ENCODE measurements around the gene CRY2. TPM values are rescaled to one million over a fixed set of nuclear protein-coding genes. Genes with fewer than 3 reads are reported as not detected.

CRY2 gene
- total RNA-seq, 1 experiment from 2014 or later = 6.5 TPM

DNA sequence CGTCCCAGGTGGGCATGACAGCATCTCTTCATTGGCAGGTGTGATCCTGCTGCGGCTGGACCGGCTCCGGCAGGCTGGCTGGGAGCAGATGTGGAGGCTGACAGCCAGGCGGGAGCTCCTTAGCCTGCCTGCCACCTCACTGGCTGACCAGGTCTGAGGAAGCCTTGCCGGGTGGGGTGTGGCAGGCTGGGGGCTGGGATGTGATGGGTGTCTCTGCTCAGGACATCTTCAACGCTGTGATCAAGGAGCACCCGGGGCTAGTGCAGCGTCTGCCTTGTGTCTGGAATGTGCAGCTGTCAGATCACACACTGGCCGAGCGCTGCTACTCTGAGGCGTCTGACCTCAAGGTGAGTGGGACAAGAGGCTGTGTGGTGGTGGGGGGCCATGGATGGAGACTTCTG, 78.7 kb downstream of the CRY2 start:
- no peak for DNase-seq
- 0 out of 2 replicates have a peak, but pooled peaks cover 3% of the 10 kb centered on the region for H3K27me3 ChIP-seq
- H3K36me3 ChIP-seq = no peaks in the 10 kb centered on the region
- H3K9me3 ChIP-seq = no peaks in the 10 kb centered on the region
- no peak overlapping the region for H3K4me3 ChIP-seq

DNA sequence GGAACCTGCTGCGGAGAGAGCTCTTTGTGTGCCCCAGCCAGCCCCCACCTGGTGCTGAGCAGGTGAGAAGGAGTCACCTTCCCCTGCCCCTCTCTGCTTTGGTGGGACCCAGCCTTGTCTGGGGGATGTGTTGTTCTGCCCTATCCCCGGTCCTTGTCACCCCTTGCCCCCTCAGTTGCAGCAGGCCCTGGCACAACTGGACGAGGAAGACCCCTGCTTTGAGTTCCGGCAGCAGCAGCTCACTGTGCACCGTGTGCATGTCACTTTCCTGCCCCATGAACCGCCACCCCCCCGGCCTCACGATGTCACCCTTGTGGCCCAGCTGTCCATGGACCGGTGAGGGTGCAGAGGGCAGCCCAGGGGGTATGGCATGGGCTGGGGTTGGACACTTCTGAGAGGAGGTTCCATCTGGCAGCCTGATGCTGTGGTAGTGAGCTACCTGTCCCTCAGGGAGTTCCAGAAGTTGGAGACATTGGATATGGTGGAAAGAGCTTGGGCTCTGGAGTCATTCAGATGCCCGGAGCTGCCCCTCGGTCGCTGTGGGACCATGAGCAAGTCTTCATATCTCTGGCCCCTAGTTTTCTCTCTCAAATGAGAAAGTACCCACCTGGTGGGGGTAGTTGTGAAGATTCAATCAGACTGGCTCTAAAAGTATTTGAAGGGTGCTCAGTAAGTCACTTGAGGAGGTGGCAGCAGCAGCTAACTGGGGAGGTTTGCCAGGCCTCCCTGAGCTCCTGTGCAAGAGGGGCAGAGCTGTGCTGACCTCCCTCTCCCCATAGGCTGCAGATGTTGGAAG, 79.5 kb downstream of the CRY2 start:
- Histone ChIP-seq H3K36me3 (no peaks in the 10 kb centered on the region), H3K27me3 (0 out of 2 replicates have a peak, but pooled peaks cover 3% of the 10 kb centered on the region), H3K4me3 (no peak overlapping the region), H3K9me3 (no peaks in the 10 kb centered on the region)
- DNase-seq = no peak

DNA sequence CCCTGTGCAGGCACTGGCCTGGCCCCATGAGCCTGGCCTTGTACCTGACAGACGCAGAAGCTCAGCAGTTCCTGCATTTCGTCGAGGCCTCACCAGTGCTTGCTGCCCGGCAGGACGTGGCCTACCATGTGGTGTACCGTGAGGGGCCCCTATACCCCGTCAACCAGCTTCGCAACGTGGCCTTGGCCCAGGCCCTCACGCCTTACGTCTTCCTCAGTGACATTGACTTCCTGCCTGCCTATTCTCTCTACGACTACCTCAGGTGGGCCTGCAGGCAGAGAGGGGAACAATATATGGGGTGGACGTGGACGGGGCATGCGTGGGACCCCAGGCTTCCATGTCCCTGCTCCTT, 80.0 kb downstream of the CRY2 start:
- no peak for DNase-seq
- Histone ChIP-seq H3K36me3 (no peaks in the 10 kb centered on the region), H3K9me3 (no peaks in the 10 kb centered on the region), H3K4me3 (no peak overlapping the region), H3K27me3 (0 out of 2 replicates have a peak, but pooled peaks cover 3% of the 10 kb centered on the region)

DNA sequence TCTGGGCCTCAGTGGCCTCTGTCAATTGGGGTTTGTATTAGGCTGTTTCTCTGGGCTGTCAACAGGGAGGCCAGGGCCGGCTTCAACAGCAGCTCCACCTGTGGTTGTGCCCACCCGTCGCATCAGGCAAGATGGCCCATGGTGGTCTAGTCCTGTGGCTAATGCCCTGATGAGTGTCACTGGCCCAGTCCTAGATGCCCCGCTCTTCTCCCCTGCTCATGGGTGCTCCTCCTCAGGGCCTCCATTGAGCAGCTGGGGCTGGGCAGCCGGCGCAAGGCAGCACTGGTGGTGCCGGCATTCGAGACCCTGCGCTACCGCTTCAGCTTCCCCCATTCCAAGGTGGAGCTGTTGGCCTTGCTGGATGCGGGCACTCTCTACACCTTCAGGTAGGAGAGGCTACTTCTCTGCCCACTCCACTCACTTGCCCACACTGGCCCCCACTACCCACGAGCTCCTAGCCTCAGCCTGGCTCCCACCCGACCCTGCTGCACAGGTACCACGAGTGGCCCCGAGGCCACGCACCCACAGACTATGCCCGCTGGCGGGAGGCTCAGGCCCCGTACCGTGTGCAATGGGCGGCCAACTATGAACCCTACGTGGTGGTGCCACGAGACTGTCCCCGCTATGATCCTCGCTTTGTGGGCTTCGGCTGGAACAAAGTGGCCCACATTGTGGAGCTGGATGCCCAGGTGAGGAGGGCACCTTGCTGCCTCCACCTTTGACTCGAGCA, 80.6 kb downstream of the CRY2 start:
- no peak for DNase-seq
- Histone ChIP-seq H3K27me3 (0 out of 2 replicates have a peak, but pooled peaks cover 3% of the 10 kb centered on the region), H3K4me3 (no peak overlapping the region), H3K36me3 (no peaks in the 10 kb centered on the region), H3K9me3 (no peaks in the 10 kb centered on the region)

DNA sequence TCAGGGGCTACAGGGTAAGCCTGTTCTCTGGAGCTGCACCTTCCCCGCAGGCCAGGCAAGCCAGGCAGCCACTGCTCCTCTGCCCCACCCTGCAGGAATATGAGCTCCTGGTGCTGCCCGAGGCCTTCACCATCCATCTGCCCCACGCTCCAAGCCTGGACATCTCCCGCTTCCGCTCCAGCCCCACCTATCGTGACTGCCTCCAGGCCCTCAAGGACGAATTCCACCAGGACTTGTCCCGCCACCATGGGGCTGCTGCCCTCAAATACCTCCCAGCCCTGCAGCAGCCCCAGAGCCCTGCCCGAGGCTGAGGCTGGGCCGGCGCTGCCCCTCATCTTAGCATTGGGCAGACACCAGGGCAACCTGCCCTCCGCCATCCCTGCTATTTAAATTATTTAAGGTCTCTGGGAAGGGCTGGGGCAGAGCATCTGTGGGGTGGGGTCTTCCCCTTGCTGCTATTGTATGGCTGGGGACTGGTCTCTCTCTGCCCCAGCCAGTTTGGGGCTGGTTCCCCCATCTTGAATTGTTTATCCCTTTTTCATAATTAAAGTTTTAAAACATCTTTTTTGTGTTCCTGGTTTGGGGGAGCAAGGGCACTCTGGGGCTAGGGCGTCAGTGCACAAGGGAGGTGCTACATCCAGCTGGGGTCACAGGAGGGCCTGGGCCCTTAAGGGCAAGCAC, 81.4 kb downstream of the CRY2 start:
- H3K27me3 ChIP-seq = no peaks in the 10 kb centered on the region
- H3K36me3 ChIP-seq = no peaks in the 10 kb centered on the region
- no peak overlapping the region for H3K4me3 ChIP-seq
- no peaks in the 10 kb centered on the region for H3K9me3 ChIP-seq
- no peak for DNase-seq

DNA sequence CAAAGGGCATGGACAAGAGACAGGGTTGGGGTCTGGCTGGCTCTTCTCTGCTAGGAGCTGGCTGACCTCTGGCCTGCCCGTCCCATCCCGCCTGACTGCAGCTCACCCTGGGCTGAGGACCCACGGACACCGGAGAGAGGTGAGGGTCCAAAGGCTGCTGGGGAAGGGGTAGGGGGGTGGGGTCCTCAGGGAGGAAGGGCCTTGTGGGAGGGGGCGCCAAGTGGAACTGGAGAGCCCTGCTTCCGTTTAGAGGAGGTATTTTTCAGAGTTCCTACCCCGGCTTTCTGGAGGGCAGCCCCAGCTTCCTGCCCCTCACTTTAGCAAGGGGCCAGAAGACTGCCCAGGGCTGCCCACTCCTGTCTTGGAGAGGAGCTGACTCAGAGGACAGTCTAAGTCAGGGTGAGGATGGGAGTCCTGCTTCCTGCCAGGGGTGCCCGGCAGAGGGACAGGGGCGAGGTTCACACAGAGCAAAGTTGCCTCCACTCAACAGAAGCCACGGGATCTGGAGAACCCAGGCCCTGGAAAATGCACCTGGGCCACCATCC, 82.3 kb downstream of the CRY2 start:
- Histone ChIP-seq H3K36me3 (no peaks in the 10 kb centered on the region), H3K9me3 (no peaks in the 10 kb centered on the region), H3K27me3 (no peaks in the 10 kb centered on the region), H3K4me3 (no peak overlapping the region)
- DNase-seq = no peak

DNA sequence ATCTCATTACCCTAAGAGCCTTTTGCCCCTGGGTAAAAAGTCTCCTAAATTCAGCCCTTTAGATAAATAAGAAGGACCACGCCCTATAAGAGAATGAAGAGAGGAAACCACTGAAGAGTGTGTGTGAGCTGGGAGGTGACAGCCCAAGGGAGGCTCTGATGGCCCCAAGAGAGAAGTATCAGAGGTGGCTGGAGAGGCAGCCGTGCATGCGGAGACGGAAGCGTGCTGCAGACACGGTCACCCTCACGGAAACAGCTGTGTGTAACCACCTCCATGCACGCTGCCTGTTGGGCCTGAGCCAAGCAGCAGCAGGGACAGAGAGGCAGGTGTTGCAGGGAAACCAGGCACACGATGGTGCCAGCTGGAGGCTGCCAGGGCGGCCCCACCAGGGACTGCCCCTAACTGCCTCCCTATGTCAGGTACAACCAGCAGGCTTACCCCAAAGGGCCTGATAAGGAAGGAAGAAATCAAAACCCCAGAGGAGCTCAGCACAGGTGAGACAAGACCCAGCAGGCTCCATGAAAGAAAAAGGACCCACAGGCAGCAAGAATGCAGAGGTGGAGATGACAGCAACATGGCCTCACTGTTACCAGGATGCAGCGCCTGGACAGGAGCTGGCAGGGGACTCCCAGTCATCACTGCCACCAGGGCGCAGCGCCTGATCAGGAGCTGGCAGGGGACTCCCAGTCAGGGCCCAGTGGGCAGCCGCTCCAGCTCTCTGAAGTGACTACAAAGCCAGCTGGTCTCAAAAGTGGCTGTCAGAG, 82.9 kb downstream of the CRY2 start:
- H3K27me3 ChIP-seq = no peaks in the 10 kb centered on the region
- DNase-seq = no peak
- no peak overlapping the region for H3K4me3 ChIP-seq
- H3K9me3 ChIP-seq = no peaks in the 10 kb centered on the region
- no peaks in the 10 kb centered on the region for H3K36me3 ChIP-seq

DNA sequence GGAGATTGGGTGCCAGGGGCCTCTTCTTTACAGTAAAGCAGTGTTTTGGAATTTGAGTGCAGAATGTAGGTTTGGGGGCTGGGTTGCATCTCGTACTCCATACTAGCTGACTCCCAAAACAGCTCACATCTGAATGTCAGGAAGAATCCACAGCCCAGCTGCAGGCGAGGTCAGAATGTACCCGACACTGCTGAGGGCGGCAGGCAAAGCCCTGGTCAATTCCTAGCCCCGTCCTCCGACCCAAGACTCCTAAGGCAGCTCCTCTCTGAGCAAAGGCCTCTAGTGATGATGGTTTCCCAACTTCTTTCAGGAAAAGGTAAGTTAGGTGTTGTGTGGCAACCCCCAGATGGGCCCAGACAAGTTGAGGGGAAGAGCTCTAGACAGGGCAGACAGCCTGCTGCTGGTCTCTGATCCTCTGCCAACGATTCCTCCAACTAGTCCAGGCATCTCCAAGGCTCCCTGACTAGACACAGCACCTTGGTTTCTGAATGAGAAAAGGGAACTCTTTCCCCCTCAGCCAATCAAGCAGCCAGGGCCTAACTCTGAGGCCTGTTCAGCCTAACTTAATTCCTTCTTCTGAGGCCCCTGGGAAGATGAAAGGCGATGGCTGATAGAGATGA, 83.8 kb downstream of the CRY2 start:
- Histone ChIP-seq H3K4me3 (no peak overlapping the region), H3K36me3 (no peaks in the 10 kb centered on the region), H3K27me3 (no peaks in the 10 kb centered on the region), H3K9me3 (no peaks in the 10 kb centered on the region)
- no peak for DNase-seq

DNA sequence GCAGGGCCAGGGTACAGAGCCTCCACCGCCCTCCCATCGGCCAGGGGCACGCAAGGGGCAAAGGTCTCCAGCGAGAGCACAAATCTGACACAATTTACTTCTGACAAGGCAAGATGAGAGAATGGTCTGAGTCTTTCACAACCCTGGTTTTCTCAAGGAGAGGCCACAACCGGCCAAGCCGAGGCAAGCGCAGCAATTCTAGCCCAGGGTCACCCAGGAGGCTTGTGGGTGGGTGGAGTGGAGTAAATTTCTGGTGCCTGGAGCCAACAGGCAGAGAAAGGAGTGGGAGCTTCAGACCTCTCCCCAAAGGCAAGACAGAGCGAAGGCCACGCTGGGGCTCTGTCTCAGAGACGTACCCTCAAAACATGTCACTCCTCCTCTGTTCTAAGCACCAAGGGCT, 84.5 kb downstream of the CRY2 start:
- H3K4me3 ChIP-seq = no peak overlapping the region
- DNase-seq = no peak
- no peaks in the 10 kb centered on the region for H3K9me3 ChIP-seq
- H3K36me3 ChIP-seq = no peaks in the 10 kb centered on the region
- no peaks in the 10 kb centered on the region for H3K27me3 ChIP-seq

DNA sequence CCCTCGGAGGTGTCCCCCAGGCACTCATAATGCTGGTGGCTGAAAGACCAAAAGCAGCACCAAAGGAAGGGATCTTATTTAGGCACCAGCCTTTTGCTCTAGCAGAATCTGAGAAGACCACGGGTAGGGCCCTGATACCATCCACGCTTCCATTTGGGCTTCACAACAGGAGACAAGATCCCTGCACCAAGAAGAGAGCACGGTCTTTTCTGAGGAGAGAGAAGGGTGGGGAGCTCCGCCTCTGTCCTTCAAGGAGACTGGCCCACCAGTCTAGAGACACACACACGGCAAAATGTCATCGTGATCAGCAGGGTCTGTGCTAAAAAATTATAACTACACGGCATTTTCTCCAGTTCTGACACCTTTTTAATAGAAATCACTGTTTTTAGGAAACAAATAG, 84.9 kb downstream of the CRY2 start:
- H3K27me3 ChIP-seq = no peaks in the 10 kb centered on the region

More for the DNA sequence above, 84.9 kb downstream of the CRY2 start:
- no peaks in the 10 kb centered on the region for H3K9me3 ChIP-seq
- DNase-seq = no peak
- no peak overlapping the region for H3K4me3 ChIP-seq
- H3K36me3 ChIP-seq = no peaks in the 10 kb centered on the region

Other genes with a start within 250 kb of the CRY2 start
- gene CHST1, start 181.9 kb upstream of the CRY2 start, total RNA-seq (2014; rRNA removed; shearing (Covaris generic); ENCODE audit: low replicate concordance) = not detected in 2 replicates
- 3.8 and 11.5 TPM in 2 replicates for gene SLC35C1, start 42.3 kb upstream of the CRY2 start, total RNA-seq (2014; rRNA removed; shearing (Covaris generic); ENCODE audit: low replicate concordance)
- gene MAPK8IP1, start 38.2 kb downstream of the CRY2 start, total RNA-seq (2014; rRNA removed; shearing (Covaris generic); ENCODE audit: low replicate concordance) = 2.6 and 15.5 TPM in 2 replicates
- 0.72 and 5.0 TPM in 2 replicates for gene FREY1, start 59.8 kb downstream of the CRY2 start, total RNA-seq (2014; rRNA removed; shearing (Covaris generic); ENCODE audit: low replicate concordance)
- gene PEX16, start 70.4 kb downstream of the CRY2 start, total RNA-seq (2014; rRNA removed; shearing (Covaris generic); ENCODE audit: low replicate concordance) = 20.5 and 31.6 TPM in 2 replicates
- gene LARGE2, start 75.2 kb downstream of the CRY2 start, total RNA-seq (2014; rRNA removed; shearing (Covaris generic); ENCODE audit: low replicate concordance) = not detected in 2 replicates

Data from MG63 (cell line).